Skeletal muscle satellite cell (primary cell): ENCODE measurements around the gene RUNX2.

Source experiments
- H3K27me3 ChIP-seq: 2 replicates; pipeline ENCODE4 v1.7.0; 2013; ENCODE audit warnings: low read length; ENCODE audit not compliant: control insufficient read depth, insufficient read depth
- H3K36me3 ChIP-seq: 2 replicates; pipeline ENCODE4 v1.7.0; 2013; ENCODE audit warnings: mild to moderate bottlenecking, control low read depth, low read length; ENCODE audit not compliant: insufficient read depth
- H3K4me1 ChIP-seq: 2 replicates; pipeline ENCODE4 v1.7.0; 2013; ENCODE audit warnings: low read length; ENCODE audit not compliant: control insufficient read depth, insufficient read depth
- H3K4me2 ChIP-seq: 2 replicates; pipeline ENCODE4 v1.7.0; 2013; ENCODE audit warnings: mild to moderate bottlenecking, low read length
- H3K4me3 ChIP-seq: 2 replicates; pipeline ENCODE4 v1.7.0; 2013; ENCODE audit warnings: low read length
- H3K9ac ChIP-seq: 2 replicates; pipeline ENCODE4 v1.7.0; 2013; ENCODE audit warnings: mild to moderate bottlenecking, low read depth, low read length, moderate library complexity
- H3K9me3 ChIP-seq: replicated peaks from 2 replicates; pipeline ENCODE4 v1.7.0; 2013; ENCODE audit warnings: mild to moderate bottlenecking, control low read depth, low read length

RUNX2 gene

DNA sequence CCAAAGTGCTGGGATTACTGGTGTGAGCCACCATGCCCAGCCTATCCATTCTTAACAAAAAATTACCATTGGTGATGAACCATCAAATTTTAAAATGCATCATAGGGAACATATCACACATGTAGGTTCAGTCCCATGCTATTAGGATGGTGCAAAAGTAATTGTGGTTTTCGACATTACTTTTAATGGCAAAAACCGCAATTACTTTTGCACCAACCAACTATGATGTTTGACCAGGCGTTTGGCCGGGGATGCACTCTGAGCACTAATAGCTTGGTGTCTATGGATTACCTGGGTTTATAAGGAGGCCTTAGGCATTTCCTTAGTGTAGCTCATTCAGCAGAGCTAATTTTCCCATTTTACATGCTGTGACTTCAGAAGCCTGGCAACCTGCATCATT lies 296.1 kb downstream of the RUNX2 start:
- H3K27me3 ChIP-seq, result no peaks in the 10 kb centered on the region
- no peaks in the 10 kb centered on the region for H3K9me3 ChIP-seq
- H3K4me2 ChIP-seq, result no peak overlapping the region
- no peaks in the 10 kb centered on the region for H3K36me3 ChIP-seq
- H3K9ac ChIP-seq, result no peak overlapping the region
- H3K4me1 ChIP-seq, result peaks cover 43% of the 10 kb centered on the region
- H3K4me3 ChIP-seq, result no peak overlapping the region

- Histone ChIP-seq H3K36me3 (no peaks in the 10 kb centered on the region), H3K9me3 (no peaks in the 10 kb centered on the region), H3K9ac (peak overlapping the region; percentile 43), H3K4me2 (peak overlapping the region; percentile 29), H3K4me3 (no peak overlapping the region), H3K4me1 (peaks cover 34% of the 10 kb centered on the region), H3K27me3 (no peaks in the 10 kb centered on the region)
Observed at GRCh38 chr6:45625191-45625664, 297.1 kb downstream of the RUNX2 start.

DNA sequence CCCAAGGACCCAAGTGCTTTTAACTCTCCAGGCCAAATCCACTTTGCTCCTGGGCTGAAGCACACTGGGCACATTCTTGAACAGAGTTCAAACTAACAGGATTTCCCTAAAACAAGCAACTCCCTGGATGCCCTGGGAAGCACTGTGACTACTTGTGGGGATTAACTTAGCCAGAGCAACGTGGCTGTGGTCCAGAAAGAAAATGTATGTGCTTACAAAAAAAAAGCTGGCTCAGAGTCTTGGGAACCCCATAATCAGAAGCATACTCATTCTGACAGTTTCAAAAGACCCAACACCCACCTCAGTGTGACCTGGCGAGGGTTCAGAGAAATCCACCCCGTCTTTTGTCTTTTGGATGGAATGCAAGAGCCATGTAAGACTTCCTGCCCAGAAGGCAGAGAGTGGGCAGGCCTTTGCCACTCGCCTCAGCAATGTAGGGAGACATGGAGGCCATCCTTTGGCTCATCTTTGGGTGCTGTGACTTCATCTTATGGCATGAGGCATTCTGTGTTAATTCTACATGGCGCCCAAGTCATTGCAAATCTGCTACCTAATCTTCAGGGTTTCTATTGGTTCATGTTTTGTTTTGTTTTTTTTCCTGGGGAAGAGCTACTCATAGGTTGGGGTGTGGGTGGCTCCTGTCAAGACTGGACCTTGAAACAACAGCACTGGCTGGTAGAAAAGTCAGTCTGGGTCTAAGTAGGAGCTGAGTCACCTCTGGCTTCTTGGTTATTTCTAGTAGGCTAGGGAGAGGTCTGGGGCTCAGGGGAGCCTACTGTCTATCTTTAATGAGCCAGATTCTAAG lies 298.2 kb downstream of the RUNX2 start:
- H3K9ac ChIP-seq, result peak overlapping the region; percentile 43

DNA sequence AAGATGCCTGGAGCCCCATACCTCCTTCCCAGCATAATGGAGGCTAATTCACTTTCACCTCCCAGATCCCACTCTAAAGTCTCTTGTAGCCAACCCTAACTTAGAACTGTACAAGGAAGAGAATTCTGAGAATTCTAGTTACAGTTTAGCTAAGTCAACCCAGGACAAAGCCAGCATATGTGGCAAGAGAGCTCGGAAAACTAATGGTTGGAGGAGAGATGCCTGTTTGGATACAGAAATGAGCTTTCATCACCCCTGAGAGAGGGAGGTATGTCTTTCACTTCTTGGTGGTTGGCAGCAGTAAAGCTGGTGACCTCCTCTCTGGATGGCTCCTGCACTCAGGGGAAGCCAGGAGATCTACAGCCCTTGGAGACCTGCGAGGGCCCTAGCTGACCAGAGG lies 302.2 kb downstream of the RUNX2 start:
- Histone ChIP-seq H3K27me3 (no peaks in the 10 kb centered on the region), H3K4me2 (no peak overlapping the region), H3K9me3 (no peaks in the 10 kb centered on the region), H3K4me1 (peaks cover 19% of the 10 kb centered on the region), H3K4me3 (no peak overlapping the region), H3K36me3 (no peaks in the 10 kb centered on the region), H3K9ac (no peak overlapping the region)

More for the DNA sequence above, 298.2 kb downstream of the RUNX2 start:
- peak overlapping the region; percentile 29 for H3K4me2 ChIP-seq
- H3K9me3 ChIP-seq, result no peaks in the 10 kb centered on the region
- no peaks in the 10 kb centered on the region for H3K27me3 ChIP-seq
- H3K4me1 ChIP-seq, result peaks cover 30% of the 10 kb centered on the region
- no peaks in the 10 kb centered on the region for H3K36me3 ChIP-seq
- peak overlapping the region; percentile 21 for H3K4me3 ChIP-seq

- Histone ChIP-seq H3K4me1 (peaks cover 14% of the 10 kb centered on the region), H3K9me3 (no peaks in the 10 kb centered on the region), H3K4me3 (no peak overlapping the region), H3K27me3 (no peaks in the 10 kb centered on the region), H3K9ac (no peak overlapping the region), H3K4me2 (no peak overlapping the region), H3K36me3 (no peaks in the 10 kb centered on the region)
Observed at GRCh38 chr6:45630801-45631200, 302.7 kb downstream of the RUNX2 start.

GRCh38 chr6:45631396-45631795 lies 303.3 kb downstream of the RUNX2 start:
- Histone ChIP-seq H3K4me3 (no peak overlapping the region), H3K9ac (no peak overlapping the region), H3K36me3 (no peaks in the 10 kb centered on the region), H3K9me3 (no peaks in the 10 kb centered on the region), H3K4me1 (peaks cover 8% of the 10 kb centered on the region), H3K4me2 (no peak overlapping the region), H3K27me3 (no peaks in the 10 kb centered on the region)

DNA sequence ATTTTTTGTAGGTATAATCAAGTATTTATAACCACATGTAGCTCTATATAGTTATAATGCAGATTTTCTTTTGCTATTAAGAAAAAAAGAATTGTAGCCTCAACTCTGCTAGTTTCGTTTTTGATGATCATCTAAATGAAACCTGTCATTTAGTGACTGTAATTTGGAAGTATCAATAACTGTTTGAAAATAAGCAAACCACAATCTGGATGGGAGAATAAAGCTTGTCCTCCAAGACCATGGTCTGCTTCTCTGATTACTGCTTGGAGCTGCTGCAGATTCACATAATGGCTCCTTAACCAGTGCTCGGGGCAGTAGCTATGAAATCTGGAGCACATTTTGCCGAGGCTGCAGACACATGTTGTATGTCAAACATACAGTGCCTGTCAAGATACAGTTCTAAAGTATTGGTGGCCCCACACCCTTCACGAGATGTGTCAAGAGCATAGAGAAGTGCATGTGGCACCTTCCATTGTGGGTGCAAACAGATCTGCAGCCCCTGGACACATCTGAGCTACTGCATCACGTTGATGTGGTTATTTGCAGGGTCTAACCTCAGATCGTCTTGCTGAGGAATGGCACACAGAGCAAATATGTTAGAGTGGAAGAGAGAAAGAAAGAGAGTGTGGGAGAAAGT lies 305.3 kb downstream of the RUNX2 start:
- no peaks in the 10 kb centered on the region for H3K4me1 ChIP-seq
- H3K36me3 ChIP-seq, result no peaks in the 10 kb centered on the region
- H3K4me3 ChIP-seq, result no peak overlapping the region
- no peak overlapping the region for H3K4me2 ChIP-seq
- H3K9ac ChIP-seq, result no peak overlapping the region
- no peaks in the 10 kb centered on the region for H3K9me3 ChIP-seq
- H3K27me3 ChIP-seq, result no peaks in the 10 kb centered on the region

GRCh38 chr6:45634231-45634630 lies 306.1 kb downstream of the RUNX2 start:
- no peaks in the 10 kb centered on the region for H3K36me3 ChIP-seq
- H3K4me1 ChIP-seq, result no peaks in the 10 kb centered on the region
- H3K27me3 ChIP-seq, result no peaks in the 10 kb centered on the region
- H3K4me2 ChIP-seq, result no peak overlapping the region
- no peak overlapping the region for H3K9ac ChIP-seq
- no peak overlapping the region for H3K4me3 ChIP-seq
- no peaks in the 10 kb centered on the region for H3K9me3 ChIP-seq

DNA sequence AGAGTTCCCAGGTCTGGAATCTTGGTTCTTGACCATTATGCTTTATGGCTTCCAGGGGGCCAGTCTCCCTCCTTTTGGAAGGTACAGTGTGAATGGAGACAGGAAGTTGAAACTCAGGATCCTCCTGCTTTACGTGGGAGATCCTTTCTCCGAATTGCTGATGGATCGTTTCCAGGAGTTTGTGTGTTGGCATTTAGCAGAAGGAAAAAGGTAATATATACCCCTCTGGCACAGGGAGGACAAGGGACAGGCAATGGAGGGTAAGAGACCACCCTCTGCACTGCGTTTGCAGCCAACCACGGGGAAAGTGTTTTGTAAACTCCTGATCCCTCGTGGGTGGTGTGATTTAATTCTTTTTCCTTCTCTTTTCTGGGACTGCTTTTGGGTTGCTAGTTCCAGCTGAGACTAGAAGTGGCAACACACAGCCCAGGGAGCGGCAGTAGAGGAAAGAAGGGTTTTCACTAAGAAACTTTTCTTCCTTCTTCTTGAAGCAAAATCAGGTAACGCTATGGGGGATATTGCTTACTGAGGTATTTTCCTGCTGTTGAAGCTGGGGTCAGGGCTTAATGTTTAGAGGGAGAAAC lies 307.2 kb downstream of the RUNX2 start:
- Histone ChIP-seq H3K27me3 (no peaks in the 10 kb centered on the region), H3K9ac (no peak overlapping the region), H3K4me3 (no peak overlapping the region), H3K9me3 (no peaks in the 10 kb centered on the region), H3K4me2 (no peak overlapping the region), H3K36me3 (no peaks in the 10 kb centered on the region), H3K4me1 (peaks cover 6% of the 10 kb centered on the region)

DNA sequence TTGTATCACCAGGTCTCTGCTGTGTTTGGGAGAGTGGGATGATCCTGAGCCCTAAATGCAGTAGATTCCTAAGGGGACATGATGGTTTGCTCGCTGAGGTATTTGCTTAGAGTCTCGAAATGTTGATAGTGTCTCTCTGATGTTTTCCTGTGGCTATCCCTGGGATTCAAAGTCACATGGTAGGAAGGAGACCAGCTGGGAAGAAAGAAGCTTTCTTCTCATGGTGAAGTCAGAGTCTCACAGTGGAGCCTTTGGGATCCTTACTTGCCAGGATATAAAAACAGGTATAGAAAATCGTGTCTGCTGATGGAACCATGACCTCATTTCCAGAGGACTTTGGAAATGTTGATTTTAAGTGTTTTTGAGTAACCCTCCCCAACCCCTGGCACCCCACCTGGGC lies 308.9 kb downstream of the RUNX2 start:
- no peak overlapping the region for H3K4me3 ChIP-seq
- H3K27me3 ChIP-seq, result no peaks in the 10 kb centered on the region
- H3K36me3 ChIP-seq, result no peaks in the 10 kb centered on the region
- no peaks in the 10 kb centered on the region for H3K9me3 ChIP-seq
- no peak overlapping the region for H3K4me2 ChIP-seq
- no peak overlapping the region for H3K9ac ChIP-seq
- peaks cover 6% of the 10 kb centered on the region for H3K4me1 ChIP-seq

DNA sequence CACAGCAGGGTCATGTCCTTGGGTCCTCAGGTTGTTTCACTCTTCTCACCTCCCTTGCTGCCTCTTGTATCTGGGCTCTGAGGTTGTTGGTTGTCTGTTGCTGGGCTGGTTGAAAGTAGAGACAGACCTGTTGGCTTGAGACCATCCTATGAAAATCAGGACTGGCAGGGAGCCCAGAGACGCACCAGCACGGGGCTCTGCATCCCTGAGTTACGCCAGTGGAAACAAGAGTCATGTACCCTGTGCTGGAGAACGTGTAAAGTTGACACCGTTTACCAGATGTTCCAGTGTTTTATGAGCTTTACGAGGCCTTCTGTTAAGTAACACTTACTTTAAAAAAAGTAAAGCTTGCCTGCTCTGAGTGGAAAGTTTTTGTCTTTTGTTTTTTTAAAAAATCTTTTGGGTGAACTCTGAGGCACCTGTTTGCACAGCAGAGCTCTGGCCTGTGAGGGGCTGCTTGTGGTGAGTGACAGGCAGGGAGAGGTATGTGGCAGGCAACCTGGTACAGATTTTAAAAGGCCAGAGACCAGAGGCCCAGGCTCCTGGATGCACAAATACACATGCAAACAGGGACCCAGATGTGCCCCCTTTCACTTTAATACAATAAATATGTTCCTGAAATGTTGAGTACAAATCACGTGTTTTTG lies 309.6 kb downstream of the RUNX2 start:
- H3K9ac ChIP-seq, result no peak overlapping the region
- no peak overlapping the region for H3K4me3 ChIP-seq
- no peaks in the 10 kb centered on the region for H3K27me3 ChIP-seq
- no peak overlapping the region for H3K4me2 ChIP-seq
- H3K36me3 ChIP-seq, result no peaks in the 10 kb centered on the region
- H3K9me3 ChIP-seq, result no peaks in the 10 kb centered on the region
- H3K4me1 ChIP-seq, result peaks cover 6% of the 10 kb centered on the region
